Endothelial cell of umbilical vein (primary cell): ENCODE data around the gene SSTR3. TPM values are rescaled to one million over a fixed set of nuclear protein-coding genes. Genes with fewer than 3 reads are reported as not detected.

Experiments used
- BruUV-seq: library from RNA; stranded (reverse); fragments of 400-500 nt; replicated peaks from 2 replicates; lab custom pipeline; 2021; lab: Mats Ljungman, UMichigan
- CTCF ChIA-PET: fragments of 300-600, 350-600 bp; sonication (Branson Sonifier 250); formaldehyde crosslinking; loops from one replicate; lab custom pipeline; 2021; ENCODE audit warnings: antibody characterized with exemption, inconsistent platforms; lab: Charles Lee
- POLR2A ChIA-PET: fragments of 300-600, 350-600 bp; sonication (Branson Sonifier 250); formaldehyde crosslinking; loops from one replicate; lab custom pipeline; 2021; ENCODE audit warnings: antibody characterized with exemption, inconsistent platforms; lab: Charles Lee
- DNase-seq: peaks from one replicate; pipeline ENCODE4 v3.0.0-alpha.2; 2011; ENCODE audit warnings: low read depth, low spot score
- FAIRE-seq: peaks from 2 replicates; lab custom pipeline; 2011; peaks lifted over from hg19 to GRCh38; lab: Jason Lieb, UNC
- H2AFZ ChIP-seq: 2 replicates; pipeline ENCODE4 v1.6.0; 2012; ENCODE audit warnings: low read depth, low read length, control low read depth, inconsistent platforms
- H3K27ac ChIP-seq: 2 replicates; pipeline ENCODE4 v1.5.1; 2011; ENCODE audit warnings: low read depth, mild to moderate bottlenecking, control low read depth, low read length, moderate library complexity; ENCODE audit not compliant: insufficient read depth
- H3K27me3 ChIP-seq, 2 experiments: 2 replicates each; pipeline versions ENCODE4 v1.6.0 to v1.6.1; 2011; ENCODE audit warnings: low read length in 2 of 2, mixed read lengths in 1 of 2; ENCODE audit not compliant: control insufficient read depth in 2 of 2, insufficient read depth in 2 of 2
- H3K36me3 ChIP-seq, 2 experiments: 2 replicates in 1 of 2; 3 replicates in 1 of 2; pipeline ENCODE4 v1.5.1; 2011; ENCODE audit warnings: low read length in 2 of 2, mild to moderate bottlenecking in 1 of 2, moderate library complexity in 1 of 2; ENCODE audit not compliant: control insufficient read depth in 2 of 2, insufficient read depth in 2 of 2; ENCODE audit errors: extremely low read depth in 1 of 2
- H3K4me1 ChIP-seq: 3 replicates; pipeline ENCODE4 v1.5.1; 2011; ENCODE audit warnings: mild to moderate bottlenecking, low read length; ENCODE audit not compliant: control insufficient read depth, insufficient read depth; ENCODE audit errors: extremely low read depth
- H3K4me2 ChIP-seq: 2 replicates; pipeline ENCODE4 v1.6.1; 2011; ENCODE audit warnings: low read length, control low read depth, mixed read lengths; ENCODE audit not compliant: insufficient read depth
- H3K4me3 ChIP-seq, 3 experiments: fragments of 200-600 bp in 1 of 3; sonication (generic), shearing (Covaris generic) in 1 of 3; replicated peaks in 1 of 3; 2 replicates each; pipeline ENCODE4 v1.5.1; 2011 to 2016; ENCODE audit warnings: control low read depth in 3 of 3, low read length in 3 of 3, mild to moderate bottlenecking in 2 of 3, inconsistent platforms in 1 of 3, low read depth in 1 of 3, moderate library complexity in 1 of 3; ENCODE audit not compliant: insufficient read depth in 1 of 3
- H3K79me2 ChIP-seq: 2 replicates; pipeline ENCODE4 v1.6.0; 2012; ENCODE audit warnings: low read length, inconsistent platforms; ENCODE audit not compliant: control insufficient read depth, insufficient read depth
- H3K9ac ChIP-seq: replicated peaks from 2 replicates; pipeline ENCODE3; 2011; ENCODE audit warnings: low read length, control low read depth; ENCODE audit not compliant: insufficient read depth; ENCODE audit errors: extremely low read depth
- H3K9me1 ChIP-seq: replicated peaks from 3 replicates; pipeline ENCODE4 v1.6.0; 2011; ENCODE audit warnings: mild to moderate bottlenecking, low read length; ENCODE audit not compliant: control insufficient read depth, insufficient read depth; ENCODE audit errors: extremely low read depth
- H3K9me3 ChIP-seq: replicated peaks from 2 replicates; pipeline ENCODE4 v1.5.1; 2012; ENCODE audit warnings: low read length, inconsistent platforms; ENCODE audit not compliant: control insufficient read depth, insufficient read depth
- H4K20me1 ChIP-seq: replicated peaks from 2 replicates; pipeline ENCODE3; 2011; ENCODE audit warnings: mild to moderate bottlenecking, low read length; ENCODE audit not compliant: control insufficient read depth, insufficient read depth; ENCODE audit errors: extremely low read depth
- CTCF ChIP-seq, 2 donors: IDR thresholded peaks; 1 replicate in 1 of 2; 2 replicates in 1 of 2; pipeline ENCODE4 v1.5.1; 2011; ENCODE audit warnings: low read length in 2 of 2, mild to moderate bottlenecking in 2 of 2, moderate library complexity in 2 of 2, control low read depth in 1 of 2, inconsistent platforms in 1 of 2, low read depth in 1 of 2; ENCODE audit not compliant: insufficient read depth in 1 of 2; ENCODE audit errors: extremely low read depth in 1 of 2
- EZH2 ChIP-seq: IDR thresholded peaks from 2 replicates; pipeline ENCODE4 v1.6.1; 2012; ENCODE audit warnings: borderline replicate concordance, low read depth, mild to moderate bottlenecking, moderate library complexity, low read length, inconsistent platforms; ENCODE audit not compliant: severe bottlenecking
- FOS ChIP-seq: IDR thresholded peaks from 2 replicates; pipeline ENCODE4 v1.6.1; 2011; ENCODE audit warnings: mild to moderate bottlenecking, low read length, moderate library complexity, borderline replicate concordance; ENCODE audit not compliant: insufficient read depth
- GATA2 ChIP-seq: IDR thresholded peaks from 2 replicates; pipeline ENCODE4 v1.7.0; 2011; ENCODE audit warnings: low read depth, mild to moderate bottlenecking, moderate library complexity, mixed read lengths, low read length; ENCODE audit not compliant: insufficient read length, insufficient read depth
- MAX ChIP-seq: IDR thresholded peaks from 2 replicates; pipeline ENCODE4 v1.6.1; 2011; ENCODE audit not compliant: insufficient read depth, insufficient read length
- MYC ChIP-seq: IDR thresholded peaks from one replicate; pipeline ENCODE4 v1.6.1; 2011; ENCODE audit warnings: mild to moderate bottlenecking, low read depth, low read length
- POLR2AphosphoS5 ChIP-seq: IDR thresholded peaks from 2 replicates; pipeline ENCODE4 v1.6.1; 2012; ENCODE audit warnings: low read depth, mild to moderate bottlenecking, control low read depth, low read length, moderate library complexity; ENCODE audit not compliant: insufficient read depth
- dilution Hi-C: fragments of 300-500 bp; cut with MboI; formaldehyde crosslinking; loops from one replicate; pipeline ENCODE4 v1.15.0; 2019; ENCODE audit warnings: low sequenced_read_pairs; ENCODE audit not compliant: extremely low pct_ligation_motif_present
- intact Hi-C: fragments of 100-400 bp; cut with micrococcal nuclease; formaldehyde crosslinking; loops from one replicate; pipeline ENCODE4 v1.10.0; 2022
- polyA plus RNA-seq, 4 experiments: library from polyadenylated mRNA; depleted of rRNA in 3 of 4; stranded (reverse) in 3 of 4; unstranded in 1 of 4; fragments of >200 nt; gene quantifications; 2 replicates each; pipeline versions ENCODE4 v1.2.1 to v1.2.3, GENCODE V29; 2011 to 2012; ENCODE audit warnings: missing spikeins in 1 of 4
- total RNA-seq: library from RNA; stranded (reverse); gene quantifications from 2 replicates; pipeline ENCODE4 v1.2.3, GENCODE V29; 2021

Gene SSTR3
- total and polyA plus RNA-seq, 2 donors (not counting 3 experiments of a cell fraction or from before 2014, with no cell fraction given): not detected

- peaks cover 34% of the 10 kb centered on the region for H3K4me1 ChIP-seq
- H3K9me1 ChIP-seq: no peaks in the 10 kb centered on the region
- POLR2A ChIA-PET: interaction anchor here (0.5 kb wide), 1 partner anchor 44 kb away, joined by 4 read pairs; no protein-coding TSS in a partner anchor
- CTCF ChIA-PET: interaction anchor here (1.0 to 5.8 kb wide), 3 partner anchors 9 to 210 kb away, joined by 3 to 83 read pairs (median 28); no protein-coding TSS in a partner anchor
- dilution Hi-C loops: no loop called here
- no peak overlapping the region for H2AFZ ChIP-seq
- TF ChIP-seq EZH2 (no peak), MAX (no peak), MYC (no peak), CTCF (IDR thresholded peaks at IDR 0.05; ENCODE audit: extremely low read depth in 1 of 2, insufficient read depth in 1 of 2, low read depth in 1 of 2, low read length in 2 of 2) (no peak), GATA2 (no peak), POLR2AphosphoS5 (no peak), FOS (no peak)
- FAIRE-seq: no peak
- peaks cover 0 to 2% of the 10 kb centered on the region in 2 experiments for H3K36me3 ChIP-seq
- H3K27ac ChIP-seq: no peak overlapping the region
- intact Hi-C loops: loop anchor here (1.0 kb wide), 1 partner anchor 8 kb away; no protein-coding TSS in a partner anchor
- no TSS peak for BruUV-seq
- no peaks in the 10 kb centered on the region for H3K27me3 ChIP-seq
- DNase-seq: no peak
- H3K9ac ChIP-seq: no peak overlapping the region
- peaks cover 10% of the 10 kb centered on the region for H3K79me2 ChIP-seq
- H3K4me2 ChIP-seq: peak overlapping the region; percentile 67
- H3K4me3 ChIP-seq: no peak overlapping the region
- no peaks in the 10 kb centered on the region for H3K9me3 ChIP-seq
- H4K20me1 ChIP-seq: no peaks in the 10 kb centered on the region
These were observed 32.8 kb upstream of the SSTR3 start for GRCh38 chr22:37244922-37245722.
